Caki2 (cell line): ENCODE data around the gene RPS6KA1. TPM values are rescaled to one million over a fixed set of nuclear protein-coding genes. Genes with fewer than 3 reads are reported as not detected.

Experiments used
- DNase-seq: peaks from one replicate; pipeline ENCODE4 v3.0.0-alpha.2; 2015; ENCODE audit warnings: low read depth
- in situ Hi-C: cut with HindIII; loops from 2 replicates; pipeline ENCODE4 v1.10.0; 2016; ENCODE audit warnings: low sequenced_read_pairs, low pct_unique_long_range_greater_than_20kb, mixed read lengths
- total RNA-seq: library from RNA; depleted of rRNA; stranded (reverse); fragments of >200 nt; shearing (Covaris generic); gene quantifications from 2 replicates; pipeline ENCODE4 v1.2.3, GENCODE V29; 2014; ENCODE audit warnings: low replicate concordance

RPS6KA1 gene
- total RNA-seq, 1 experiment from 2014 or later, result 68.1 TPM

DNA sequence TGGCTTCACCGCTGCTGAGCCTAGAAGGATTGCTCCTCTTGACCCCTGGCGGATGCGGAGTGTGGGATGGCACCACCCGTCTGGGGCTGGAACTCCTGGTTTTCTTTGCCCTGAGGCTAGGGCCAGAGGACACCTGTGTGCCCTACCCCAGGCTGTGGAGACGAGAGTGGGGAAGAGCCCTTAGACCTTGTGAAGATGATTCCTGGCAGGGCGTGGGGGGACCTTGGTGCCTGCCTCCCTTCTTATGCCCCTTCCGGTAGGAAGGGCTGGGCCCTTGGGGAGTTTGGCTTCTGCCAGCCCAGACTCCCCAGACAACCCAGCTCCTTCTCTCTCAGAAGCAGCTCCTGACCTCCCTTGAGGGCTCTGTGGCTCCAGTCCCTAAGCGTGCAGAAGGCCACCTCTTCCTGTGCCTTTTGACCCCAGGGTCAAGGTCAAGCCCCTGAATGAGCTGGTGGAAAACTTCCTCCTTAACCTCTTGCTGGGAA, 891 bp downstream of the RPS6KA1 start:
- DNase-seq, result no peak
- in situ Hi-C loops, result no loop called here

DNA sequence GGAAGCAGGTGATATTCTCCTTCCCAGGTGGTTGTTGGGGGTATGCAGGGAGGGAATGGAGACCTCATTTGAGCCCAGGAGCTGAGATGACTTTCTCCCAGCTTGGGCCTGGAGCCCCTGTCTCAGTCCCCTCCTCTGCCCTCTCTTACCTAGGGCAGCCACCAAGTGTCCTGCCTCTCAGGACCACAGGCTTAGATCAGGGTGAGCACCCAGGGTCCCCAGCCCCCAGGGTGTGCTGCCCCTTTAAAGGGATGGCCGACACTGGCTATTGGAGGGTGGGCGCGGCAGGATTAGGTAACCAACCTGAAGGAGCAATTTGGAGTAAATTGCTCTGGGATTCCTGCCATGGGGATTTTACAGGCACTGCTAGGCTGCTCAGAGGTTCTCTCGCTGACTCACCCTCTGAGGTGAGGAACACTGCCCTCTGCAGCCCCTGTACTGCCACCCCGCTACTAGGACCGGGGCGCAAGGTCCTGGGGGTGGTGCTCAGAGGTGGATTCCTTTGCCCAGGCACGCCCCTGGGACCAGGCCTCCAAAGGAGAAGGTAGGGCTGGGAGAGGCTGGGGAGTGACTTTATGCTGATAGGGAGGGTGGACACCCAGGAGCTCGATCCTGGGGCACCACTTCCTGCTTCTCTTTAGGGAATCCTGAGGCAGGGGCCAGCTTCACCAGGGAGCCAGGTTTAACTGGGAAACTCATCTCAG, 1.5 kb downstream of the RPS6KA1 start:
- in situ Hi-C loops, result no loop called here
- DNase-seq, result peak; percentile 87

DNA sequence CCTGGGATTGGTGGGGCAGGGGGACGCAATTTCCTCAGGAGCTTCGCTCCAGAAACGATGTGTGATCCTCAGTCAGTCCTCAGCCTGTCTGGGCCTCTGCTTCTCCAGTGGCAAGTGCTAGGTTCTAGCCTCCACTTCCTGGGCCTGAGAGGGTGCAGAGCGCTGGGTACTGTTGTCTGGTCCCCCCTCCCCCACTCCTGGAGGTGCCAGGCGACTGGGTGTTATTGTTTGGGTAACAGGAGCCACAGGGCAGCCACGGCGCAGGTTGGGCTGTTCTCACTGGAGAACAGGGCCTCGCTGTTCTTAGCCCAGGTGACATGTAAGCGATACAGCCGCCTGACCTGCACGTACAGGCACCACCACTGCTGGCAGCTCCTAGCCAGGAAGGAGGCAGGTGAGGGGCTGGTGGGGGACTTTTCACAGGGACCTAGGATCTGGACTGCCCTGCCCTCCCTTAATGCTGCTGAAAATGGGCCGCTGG, 2.1 kb downstream of the RPS6KA1 start:
- in situ Hi-C loops, result no loop called here
- DNase-seq, result no peak

DNA sequence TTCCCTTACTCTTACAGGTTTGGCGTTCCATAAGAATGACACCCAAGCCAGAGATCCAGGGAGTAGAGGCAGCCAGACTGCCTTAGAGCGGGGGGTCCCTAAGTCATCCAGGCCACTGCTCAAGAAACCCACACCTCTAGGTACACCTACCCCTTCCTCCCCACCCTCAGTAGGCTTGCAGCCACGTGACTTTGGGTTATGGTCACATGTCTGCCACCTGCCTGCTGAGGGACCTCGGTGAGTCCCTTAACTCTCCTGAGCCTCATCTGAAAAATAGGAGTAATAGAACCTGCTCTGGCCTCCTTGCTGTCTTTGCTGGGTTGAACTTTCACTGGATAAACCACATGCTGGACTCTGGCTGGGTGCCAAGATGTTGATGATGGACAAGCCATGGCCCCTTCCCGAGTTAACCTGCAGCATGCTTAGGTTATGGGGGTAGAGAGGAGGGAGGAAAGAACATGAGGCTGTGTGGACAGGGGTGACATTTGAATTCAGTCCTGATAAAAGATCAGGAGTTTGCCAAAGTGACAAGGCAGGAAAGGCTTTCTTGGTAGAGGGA, 4.5 kb downstream of the RPS6KA1 start:
- DNase-seq, result no peak
- in situ Hi-C loops, result no loop called here

DNA sequence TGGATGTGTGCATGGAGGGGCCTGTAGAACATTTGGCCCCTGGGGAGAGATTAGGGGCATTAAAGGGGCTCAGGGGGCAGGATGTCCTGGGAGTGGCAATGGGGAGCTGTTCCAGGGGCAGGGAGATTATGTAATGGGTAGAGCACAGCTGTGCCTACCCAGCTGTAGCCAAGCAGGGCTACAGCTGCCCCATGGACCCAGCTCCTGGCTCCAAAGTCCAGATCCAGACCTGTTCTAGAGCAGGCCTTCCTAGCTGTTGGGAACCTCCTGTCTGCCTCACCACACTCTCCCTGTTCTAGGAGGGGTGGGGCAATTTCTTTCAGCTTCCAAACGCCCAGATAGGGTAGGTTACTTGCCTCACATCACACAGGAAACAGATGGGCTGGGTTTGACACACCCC, 5.6 kb downstream of the RPS6KA1 start:
- no peak for DNase-seq
- in situ Hi-C loops, result no loop called here

DNA sequence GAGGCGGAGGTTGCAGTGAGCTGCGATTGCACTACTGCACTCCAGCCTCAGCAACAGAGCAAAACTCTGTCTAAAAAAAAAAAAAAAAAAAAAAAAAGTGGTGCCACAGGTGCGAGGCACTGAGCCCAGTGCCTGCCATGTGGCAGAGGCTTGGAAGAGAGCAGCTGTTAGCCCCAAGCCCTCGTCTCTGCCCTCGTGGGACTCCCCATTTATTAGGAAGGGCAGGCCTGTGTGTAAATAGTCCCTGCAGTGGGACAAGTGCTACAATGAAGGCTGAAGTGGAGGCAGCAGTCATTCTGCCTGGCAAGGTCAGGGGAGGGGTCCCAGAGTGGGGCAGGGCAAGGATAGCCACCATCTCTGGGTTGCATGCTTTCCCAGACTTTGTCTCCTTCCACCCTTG, 6.5 kb downstream of the RPS6KA1 start:
- in situ Hi-C loops, result no loop called here
- no peak for DNase-seq

DNA sequence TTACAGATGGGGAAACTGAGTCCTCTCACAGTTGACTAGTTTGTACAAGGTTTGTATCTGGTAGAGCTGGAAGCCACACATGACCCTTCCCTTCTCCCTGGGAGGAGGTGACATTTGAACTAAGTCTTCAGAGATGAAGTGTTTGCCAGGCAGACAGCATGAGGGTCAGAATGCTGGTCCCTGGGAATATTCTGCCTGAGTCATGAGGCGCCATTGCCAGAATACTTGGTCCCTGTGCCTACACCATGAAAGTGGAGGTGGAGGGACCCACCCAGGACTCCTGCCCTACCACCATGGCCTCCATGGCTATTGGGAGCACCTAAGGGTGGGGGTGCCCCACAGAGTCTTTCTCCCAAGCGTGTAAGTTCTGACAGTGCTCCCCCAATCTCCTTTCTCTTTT, 7.0 kb downstream of the RPS6KA1 start:
- no peak for DNase-seq
- in situ Hi-C loops, result no loop called here

DNA sequence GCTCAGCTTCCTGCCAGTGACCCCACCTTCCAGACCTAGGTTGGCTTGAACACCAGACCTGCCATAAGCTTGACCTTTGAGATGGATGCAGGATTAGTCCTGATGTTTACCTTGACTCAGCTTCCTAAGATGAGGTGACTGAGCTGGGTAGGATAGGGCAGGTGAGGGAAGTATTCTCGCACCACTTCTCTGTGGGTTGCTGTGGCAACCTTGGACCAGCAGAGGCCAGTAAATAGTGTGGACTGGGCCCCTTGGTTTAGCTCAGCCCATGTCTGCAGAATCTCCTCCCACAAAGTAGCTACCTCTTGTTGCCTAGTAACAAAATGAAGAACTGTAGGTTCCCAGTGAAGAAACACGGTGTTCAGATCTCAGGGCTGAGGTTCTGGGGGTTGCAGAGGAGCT, 8.4 kb downstream of the RPS6KA1 start:
- in situ Hi-C loops, result no loop called here
- DNase-seq, result peak; percentile 47

DNA sequence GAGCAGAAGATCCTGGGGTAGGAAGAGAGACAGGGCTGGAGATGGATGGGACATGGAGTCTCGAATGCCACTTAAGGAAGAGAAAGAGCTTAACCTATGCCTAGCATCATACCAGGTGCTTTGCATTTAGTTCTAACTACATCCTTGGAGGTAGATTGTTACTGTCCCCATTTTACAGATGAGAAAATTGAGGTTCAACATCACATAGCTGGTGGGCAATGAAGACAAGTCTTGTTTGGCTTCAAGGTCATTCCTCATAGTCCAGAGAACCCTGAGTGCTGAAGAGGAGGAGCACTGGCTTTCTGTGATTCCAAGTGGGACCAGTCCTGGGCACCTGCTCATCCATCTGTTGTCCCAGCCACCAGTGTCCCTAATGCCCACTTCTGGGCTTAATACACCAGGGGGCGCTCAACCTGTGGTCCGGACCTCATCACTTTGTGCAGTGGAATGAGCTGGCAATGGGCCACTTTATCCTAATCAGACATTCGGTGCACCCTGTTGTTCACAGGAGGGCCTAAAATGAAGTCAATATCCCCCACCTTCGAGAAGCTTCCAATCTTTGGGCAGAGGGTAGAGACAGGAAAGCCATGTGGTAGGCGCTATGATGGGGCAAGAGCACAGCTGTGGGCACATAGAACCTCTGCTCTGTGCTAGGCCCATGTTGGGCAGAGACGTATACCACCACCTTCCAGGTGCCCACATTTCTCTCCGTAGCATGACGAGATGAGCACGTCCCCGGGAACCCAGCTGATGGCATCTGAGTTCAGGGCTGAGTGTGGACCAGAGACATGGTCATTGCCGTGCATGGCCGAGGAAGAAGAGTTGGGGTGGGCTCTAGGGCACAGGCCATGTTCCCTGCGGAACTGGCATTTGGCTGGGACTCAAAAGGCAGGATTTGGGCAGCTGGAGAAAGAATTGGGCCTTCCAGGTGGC, 9.2 kb downstream of the RPS6KA1 start:
- in situ Hi-C loops, result no loop called here
- no peak for DNase-seq

DNA sequence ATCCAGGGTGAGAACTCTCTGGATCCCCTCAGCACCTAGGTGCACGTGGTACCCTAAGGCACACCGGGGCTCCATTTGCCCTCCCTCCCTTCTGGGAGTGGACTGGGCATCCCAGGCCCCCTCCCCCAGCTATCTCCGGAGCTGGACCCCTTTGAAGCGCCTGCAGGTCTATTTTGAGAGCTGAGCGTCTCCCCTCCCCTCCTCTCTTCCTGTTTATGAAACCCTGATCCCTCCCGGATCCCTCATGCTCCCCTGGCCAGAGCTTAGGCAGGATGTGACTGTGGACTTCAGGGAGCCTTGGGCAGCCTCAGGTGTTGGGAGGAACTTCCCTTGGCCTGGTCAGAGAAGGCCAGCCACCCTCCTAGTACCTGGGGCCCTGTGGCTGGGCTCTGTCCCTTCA, 10.2 kb downstream of the RPS6KA1 start:
- in situ Hi-C loops, result no loop called here
- no peak for DNase-seq

DNA sequence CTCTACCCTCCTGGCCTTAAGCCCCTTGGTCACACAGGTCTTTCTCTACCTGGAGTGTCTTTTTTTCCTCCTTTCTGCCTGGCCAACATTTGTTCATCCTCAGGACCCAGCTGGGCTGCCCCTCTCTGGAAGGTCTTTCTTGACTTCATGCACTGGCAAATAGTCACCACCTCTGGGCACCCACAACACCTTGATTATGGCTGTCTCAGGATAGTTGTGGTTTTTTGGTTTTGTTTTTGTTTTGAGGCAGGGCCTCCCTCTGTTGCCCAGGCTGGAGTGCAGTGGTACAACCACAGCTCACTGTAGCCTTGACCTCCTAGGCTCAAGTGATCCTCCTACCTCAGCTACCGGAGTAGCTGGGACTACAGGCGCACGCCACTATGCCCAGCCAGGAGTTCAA, 10.8 kb downstream of the RPS6KA1 start:
- in situ Hi-C loops, result no loop called here
- no peak for DNase-seq

DNA sequence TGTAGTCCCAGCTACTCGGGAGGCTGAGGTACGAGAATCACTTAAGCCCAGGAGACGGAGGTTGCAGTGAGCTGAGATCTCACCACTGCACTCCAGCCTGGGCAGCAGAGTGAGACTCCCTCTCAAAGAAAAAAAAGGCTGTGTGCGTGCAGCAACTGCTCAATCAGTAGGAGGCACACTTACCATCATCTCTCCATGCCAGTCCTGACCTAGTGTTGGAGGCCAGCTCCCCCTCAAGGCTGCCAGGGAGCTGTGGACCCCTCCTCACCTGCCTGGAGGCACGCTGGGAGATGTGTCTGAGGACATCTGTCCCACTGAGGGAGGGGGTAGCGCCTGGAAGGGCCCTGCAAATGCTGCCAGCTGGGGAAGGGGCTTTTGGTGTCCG, 11.9 kb downstream of the RPS6KA1 start:
- DNase-seq, result no peak
- in situ Hi-C loops, result no loop called here

DNA sequence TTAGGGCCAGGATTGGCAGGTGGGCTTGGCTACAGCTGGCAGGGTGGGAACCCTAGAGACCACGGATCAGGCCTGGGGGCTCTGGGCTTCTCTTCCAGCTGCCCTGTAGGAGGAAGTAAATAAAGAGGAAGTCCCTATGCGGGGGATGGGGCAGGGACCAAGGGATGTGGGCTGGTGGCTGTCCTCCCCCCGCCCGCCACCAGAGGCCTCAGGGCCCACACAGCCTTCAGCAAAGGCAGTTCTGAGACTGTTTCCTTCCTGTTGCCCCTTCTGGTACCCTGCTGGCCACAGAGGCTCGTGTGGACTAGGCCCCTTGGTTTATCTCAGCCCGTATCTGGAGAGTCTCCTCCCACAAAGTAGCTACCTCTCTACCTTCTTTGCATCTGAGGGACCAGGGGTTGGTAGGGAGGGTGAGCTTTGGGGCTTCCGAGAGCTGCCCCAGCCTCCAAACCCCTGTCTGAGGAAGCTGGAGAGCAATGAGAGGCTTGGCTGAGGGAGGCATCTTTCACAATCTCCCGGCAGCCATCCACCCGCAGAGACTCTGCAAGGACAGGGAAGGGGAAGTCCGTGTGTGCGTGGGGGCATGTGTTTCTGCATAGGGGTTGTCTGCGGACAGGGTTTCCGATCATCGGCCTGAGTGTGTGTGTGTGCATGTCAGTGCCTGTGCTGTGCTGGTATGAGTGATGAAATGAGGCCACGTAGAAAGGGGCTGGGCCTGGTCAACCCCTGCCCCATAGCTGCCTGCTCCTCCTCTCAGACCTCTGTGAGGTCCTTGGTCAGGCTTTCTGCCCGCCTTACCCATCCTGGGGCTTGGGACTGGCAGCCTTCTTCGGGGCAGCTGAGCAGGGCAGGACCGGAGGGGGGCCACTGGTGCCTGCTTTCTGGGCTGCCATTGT, 12.5 kb downstream of the RPS6KA1 start:
- in situ Hi-C loops, result no loop called here
- no peak for DNase-seq

DNA sequence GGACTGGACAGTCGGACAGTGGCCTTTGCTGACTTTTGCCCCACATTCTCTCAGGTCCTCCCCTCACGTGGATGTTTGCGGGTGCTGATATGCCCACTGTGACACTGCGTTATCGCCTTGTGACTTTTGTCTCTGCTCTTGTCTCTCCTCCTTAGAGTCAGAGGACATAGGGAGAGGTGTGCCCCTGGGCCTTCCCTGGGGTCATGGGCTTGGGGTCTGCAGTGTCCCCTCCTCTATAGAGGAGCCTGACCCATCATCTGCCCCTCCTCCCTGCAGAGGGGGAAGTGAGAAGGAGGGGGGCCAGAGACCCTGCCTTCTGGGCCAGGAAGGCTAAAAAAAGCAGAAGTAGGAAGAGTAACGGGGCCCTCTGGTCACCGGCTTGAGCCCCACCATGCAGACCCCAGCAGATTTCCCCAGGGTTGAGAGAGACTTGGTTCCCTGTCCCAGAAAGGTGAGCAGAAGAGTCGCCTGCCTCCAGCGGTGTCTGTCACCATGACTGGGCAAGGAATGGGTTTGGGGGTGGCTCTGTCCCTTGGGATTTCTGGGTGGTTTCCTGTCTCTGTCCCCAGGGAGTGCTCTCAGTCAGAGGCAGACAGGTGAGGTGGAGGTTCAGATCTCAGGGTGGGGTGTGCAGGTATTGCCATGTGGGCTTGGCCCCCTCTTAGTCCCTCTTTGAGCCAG, 13.3 kb downstream of the RPS6KA1 start:
- in situ Hi-C loops, result no loop called here
- no peak for DNase-seq

DNA sequence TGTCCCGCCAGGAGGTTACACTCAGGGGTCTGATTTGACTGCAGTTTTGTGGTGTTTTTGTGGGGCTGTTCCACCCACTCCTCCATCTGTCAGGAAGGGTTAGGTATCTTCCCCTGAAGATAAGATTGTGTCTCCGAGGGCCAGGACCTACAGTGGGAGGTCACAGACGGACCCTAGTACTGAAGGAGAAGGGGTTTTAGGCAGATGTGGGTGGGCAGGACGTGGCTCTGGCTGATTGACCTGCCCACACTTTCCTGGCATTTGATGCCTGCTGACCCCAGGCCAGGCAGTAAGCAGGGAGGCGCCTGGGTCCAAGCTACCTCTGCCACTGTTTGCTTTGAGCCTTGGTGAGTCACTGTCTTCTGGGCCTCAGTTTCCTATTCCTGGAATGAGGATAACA, 13.9 kb downstream of the RPS6KA1 start:
- DNase-seq, result no peak
- in situ Hi-C loops, result no loop called here

DNA sequence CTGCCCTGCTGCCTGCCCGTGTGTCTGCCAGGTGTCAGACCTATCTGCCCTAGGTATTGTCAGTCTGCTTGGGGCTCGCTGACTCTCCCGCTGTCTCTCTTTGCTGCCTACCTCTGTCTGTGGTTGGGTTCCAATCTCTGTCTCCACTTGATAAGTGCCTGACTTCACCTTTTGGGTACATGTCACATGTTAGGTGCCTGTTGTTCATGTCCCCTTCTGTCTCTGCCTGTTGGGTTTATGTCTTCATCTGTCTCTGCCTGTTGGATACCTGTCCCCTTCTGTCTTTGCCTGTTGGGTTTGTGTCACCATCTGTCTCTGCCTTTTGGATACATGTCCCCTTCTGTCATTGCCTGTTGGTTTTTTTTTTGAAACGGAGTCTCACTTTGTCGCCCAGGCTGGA, 14.6 kb downstream of the RPS6KA1 start:
- in situ Hi-C loops, result no loop called here
- DNase-seq, result no peak

DNA sequence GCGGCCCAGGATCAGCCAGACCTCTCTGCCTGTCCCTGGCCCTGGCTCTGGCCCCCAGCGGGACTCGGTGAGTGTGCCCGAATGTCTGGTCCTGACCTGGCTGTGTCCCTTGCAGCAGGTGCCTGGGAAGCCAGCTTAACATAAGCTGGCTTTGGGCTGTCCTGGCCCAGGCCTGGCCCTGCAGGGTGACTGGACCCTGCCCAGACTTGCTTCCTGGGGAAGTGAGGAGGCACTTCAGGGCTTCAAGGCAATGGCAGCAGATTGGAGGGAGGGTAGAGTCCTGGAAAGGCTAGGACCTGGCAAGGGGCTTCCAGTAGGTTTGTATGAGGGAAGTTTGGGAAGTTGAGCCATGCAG, 16.4 kb downstream of the RPS6KA1 start:
- in situ Hi-C loops, result no loop called here
- DNase-seq, result no peak

DNA sequence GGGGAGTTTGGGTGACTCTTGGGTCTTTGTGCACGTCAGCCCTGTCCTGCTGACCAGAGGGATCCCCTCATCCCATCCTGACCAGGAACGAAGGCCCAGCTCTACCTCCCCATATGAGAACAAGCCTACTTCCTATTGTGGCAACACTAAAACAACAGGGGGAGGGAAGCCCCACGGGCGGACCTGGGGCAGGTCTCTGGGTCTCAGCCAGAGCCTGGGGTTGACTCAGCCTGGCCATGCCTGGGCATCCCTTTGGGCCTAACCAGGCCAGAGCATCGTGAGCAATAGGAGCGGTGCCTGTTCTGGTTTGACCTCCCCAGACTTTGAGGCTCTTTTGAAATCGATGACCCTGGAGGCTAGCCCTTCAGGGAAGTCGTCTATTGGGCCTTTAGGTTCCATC, 16.8 kb downstream of the RPS6KA1 start:
- no peak for DNase-seq
- in situ Hi-C loops, result no loop called here
